NCI-H69 (cell line): Measurements from ENCODE around the gene ANP32A.

Source experiments
- DNase-seq: peaks from one replicate; lab custom pipeline; 2025; lab: John Stamatoyannopoulos, UW

ANP32A gene

GRCh38 chr15:68819495-68820294 is 1.0 kb downstream of the ANP32A start:
- DNase-seq, result peak; percentile 76

DNA sequence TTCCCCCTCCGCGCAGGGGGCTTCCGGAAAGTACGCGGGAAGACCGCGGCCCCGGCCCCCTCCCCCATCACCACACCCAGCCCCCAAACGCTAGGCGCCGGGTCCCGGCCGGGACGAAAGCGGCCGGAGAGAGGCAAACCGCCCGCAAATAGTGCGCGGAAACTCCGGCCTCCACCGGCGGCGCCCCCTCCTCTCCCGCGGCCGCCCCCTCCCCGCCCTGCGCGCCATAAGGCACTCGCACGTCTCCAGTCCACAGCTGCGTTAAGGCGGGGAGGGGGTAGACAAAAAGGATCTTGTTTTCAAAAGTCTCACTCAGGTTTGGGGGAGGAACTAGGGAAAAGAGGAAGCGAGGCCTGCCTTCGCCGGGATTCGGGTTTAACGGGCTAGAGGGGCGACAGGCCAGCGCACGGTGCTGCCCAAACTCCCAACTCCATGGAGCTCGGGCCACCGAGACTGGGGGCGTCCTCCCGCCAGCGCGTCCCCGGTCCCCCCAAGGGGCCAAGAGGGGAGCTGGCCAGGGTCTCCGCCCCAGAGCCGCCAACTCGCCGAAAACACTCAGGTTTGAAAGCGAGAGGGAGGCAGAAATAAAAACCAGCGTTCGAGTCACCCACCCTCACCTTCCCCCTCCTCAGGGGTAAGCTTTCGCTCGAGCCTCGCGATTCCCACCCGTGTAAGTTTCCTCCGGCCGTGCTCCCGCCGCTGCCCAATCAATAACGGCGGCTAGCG is 1.8 kb downstream of the ANP32A start:
- peak; percentile 83 for DNase-seq

DNA sequence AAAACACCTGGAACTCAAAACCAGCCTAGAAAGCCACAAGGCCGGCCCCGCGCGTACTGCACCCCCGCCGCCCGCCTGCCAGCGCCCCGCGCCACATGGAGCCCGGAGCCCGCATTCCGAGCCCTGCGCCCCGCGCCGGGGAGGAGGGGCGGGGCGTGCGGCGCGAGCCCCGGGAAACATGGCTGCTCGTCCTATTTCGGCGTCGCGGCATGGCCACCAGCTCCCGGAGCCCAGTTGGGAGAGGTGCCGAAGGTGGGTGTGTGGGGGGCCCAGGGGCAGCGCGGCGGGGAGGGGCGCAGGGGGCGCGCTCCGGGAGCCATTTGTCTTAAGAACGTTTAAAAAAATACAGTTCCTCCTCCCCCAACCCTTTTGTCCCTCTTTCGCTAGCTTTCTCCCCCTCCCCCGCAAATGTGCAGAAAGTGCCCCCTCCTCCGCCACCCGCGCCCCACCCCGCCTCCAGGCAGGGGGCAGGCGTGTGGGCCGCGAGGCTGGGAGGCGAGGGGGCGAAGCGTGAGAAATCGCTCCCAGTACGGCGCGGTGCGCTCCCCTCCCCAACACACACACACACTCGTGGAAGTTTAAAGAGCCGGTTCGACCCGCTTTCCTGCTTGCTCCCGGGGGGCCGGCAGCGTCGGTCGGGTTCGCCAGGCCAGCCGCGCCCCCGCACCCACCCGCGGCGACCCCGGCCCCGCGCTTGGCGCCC is 2.5 kb downstream of the ANP32A start:
- peak; percentile 87 for DNase-seq

DNA sequence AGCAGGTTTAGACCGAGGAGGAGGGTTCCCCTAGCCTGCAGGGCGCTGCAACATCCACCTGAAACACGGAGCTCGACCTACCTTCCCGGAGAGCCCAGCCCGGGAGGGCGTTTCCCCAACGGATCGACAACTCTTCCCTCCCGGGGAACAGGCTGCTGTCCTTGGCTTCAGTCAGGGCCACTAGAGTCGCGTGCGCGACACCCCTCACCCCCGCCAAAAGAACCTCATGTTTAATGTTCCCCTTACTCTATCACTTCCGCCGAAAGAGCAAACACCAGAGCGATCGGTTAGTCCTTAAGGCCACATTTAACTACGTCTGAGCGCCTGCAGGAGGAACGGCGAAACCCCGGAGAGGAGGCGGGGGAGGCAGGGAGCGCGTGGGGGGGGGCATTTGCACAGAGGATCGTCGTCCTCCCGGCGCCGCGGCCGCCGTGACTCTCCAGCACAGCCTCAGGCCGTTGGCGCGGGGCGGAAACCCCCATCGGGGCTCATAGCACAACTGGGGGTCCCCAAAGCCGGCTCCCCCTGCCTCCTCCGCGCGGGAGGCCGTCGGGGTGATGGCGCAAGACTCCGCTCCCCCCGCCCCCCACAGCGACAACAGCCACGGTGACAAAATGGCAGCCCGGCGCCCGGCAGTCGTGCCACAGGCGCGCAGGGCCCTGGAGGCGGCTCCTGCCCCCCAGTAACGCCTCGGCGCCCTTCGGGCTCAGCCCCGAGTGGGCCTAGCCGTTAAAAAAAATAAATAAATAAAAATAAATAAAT is 3.2 kb downstream of the ANP32A start:
- peak; percentile 81 for DNase-seq

GRCh38 chr15:68816795-68817303 is 3.8 kb downstream of the ANP32A start:
- peak; percentile 70 for DNase-seq

DNA sequence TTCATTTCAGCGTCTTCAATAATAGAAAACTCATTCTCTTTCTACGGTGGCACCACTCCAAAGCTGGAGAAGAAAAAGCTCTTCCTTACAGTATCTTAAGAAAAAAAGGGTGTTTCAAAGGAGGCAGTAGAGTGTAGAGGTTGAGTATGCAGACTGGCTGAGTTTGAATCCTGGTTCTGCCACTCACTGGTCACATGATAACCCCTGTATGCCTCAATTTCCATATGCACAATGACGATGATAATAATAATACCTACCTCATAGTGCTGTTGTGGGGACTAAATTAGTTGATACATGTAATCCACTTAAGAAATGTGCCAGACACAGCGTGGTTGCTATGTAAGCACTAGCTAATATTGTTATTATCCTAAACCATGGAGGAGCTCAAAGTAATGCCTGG is 4.5 kb downstream of the ANP32A start:
- DNase-seq, result no peak

DNA sequence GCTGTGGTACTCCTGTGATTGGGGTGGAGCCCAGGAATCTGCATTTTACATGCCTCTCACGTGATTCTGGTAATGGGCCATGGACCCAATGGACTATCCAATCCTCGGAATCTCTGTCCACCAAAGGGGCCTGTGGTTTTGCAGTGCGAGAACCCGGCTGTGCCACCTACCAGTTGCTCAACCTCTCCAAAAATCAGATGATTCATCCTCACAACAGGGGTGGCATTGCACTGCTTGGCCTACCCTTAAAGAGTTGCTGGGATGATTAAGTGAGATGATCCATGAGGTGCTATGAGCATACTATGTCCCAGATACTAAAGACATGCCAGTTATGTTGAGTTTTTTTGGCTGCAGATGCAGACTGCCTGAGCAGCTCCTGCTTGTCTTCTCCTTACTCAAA is 5.1 kb downstream of the ANP32A start:
- DNase-seq, result no peak

DNA sequence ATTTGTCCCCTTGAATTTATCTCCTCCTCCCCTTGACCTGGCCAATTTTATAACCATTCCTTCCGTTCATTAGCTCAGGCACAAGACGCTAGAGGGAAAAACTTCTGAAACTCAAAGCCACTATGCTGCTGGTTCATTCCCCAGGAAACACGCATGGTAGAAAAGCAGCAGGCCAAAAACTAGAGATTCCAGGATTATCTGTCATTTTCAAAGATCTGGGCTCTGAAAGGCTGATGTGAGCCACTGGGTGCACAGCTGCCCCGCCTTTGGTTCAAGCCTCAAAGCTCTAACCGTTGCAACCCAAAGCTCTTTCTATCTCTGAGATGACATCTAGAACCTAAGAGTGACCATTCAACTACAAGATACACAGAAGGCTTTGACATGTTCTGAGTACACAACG is 6.1 kb downstream of the ANP32A start:
- DNase-seq, result no peak

- no peak for DNase-seq
Observed at GRCh38 chr15:68812597-68813431, 7.9 kb downstream of the ANP32A start.

GRCh38 chr15:68812069-68812468 is 8.6 kb downstream of the ANP32A start:
- DNase-seq, result no peak

- no peak for DNase-seq
Observed at GRCh38 chr15:68809517-68809916, 11.2 kb downstream of the ANP32A start.

- DNase-seq, result no peak
Observed at GRCh38 chr15:68808770-68809169, 11.9 kb downstream of the ANP32A start.

DNA sequence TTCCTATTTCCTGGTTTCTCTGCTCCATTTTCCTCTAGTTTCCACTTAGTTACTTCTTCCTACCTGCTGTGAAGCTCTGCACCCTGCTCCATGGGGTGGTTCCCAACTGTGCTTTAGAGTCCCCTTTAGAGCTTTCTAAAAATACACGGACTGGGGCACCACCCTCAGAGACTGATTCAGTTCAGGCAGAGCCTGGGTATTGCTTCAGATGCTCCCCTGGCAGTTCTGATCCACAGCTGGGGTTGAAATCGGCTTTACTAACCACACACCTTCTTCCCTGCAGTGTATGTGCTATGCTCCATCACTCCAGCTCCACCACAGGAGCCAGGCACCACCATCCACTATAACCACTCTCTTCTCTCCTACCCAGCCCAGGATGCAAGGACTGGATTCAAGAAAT is 12.6 kb downstream of the ANP32A start:
- no peak for DNase-seq

- DNase-seq, result no peak
Observed at GRCh38 chr15:68807249-68807648, 13.4 kb downstream of the ANP32A start.

- no peak for DNase-seq
Observed at GRCh38 chr15:68806220-68807060, 14.3 kb downstream of the ANP32A start.

- DNase-seq, result no peak
Observed at GRCh38 chr15:68802373-68802772, 18.3 kb downstream of the ANP32A start.

DNA sequence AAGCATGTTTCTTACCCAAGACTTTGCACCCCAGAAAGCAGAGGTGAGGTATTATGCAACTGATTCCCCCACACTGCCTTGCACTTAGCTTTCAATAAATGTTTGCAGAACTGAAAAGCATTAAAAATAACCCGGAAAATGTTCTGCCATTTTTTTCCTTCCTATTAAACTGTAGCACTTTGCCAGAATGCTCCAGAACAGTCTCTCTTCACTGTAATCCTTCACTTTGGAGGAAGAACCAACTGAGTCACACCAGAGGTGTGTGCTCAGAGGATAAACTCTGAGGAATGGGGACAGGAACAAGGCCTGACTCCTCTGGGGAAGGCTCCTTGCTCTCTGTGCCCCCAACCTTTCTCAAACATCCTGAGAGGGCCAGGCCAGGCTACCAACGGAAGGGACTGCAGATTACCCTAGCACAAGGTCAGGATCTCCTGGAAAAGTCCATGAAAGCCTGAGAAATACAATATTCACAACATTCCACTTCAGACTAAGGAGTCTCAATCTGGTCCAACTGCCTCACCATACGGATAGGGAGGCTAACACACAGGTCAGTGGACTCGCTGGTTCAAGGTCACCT is 19.0 kb downstream of the ANP32A start:
- DNase-seq, result no peak

DNA sequence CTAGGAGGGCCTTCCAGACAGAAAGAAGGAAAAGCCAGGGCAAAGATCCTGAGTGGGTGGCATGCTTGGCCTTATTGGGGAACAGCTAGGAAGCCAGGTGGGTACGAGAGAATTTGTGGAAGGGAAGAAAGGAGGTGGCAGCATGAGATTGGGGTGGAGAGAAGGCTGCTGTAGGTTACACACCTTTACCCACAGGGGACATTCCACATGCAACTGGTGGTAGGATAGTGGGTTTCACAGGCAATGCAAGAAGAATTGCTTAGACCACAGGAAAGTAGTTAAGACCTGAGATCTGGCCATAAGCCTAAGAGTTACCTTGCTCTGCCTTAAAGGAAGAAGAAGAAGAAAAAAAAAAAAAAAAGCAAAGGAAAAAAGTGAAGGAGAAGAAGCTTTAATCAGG is 19.8 kb downstream of the ANP32A start:
- no peak for DNase-seq

- no peak for DNase-seq
Observed at GRCh38 chr15:68798346-68799094, 22.2 kb downstream of the ANP32A start.
